Stimulated activated CD4-positive, alpha-beta T cell treated with anti-CD3 and anti-CD28 coated beads, Interleukin-1b, Interleukin-23, amount 100 ng/mL, for 48 hours (primary cell): ENCODE results near the gene CDK7.
"Not testable (repeated sequence)": the region's sequence is repeated elsewhere in the genome, so short reads cannot be mapped to it uniquely, and the experiment has no call there.

Experiments used
- DNase-seq: peaks from one replicate; pipeline ENCODE4 v3.0.0-alpha.2; 2020

CDK7 gene

GRCh38 chr5:69237877-69238276 is 3.2 kb downstream of the CDK7 start:
- no peak for DNase-seq

GRCh38 chr5:69238760-69239251 is 4.1 kb downstream of the CDK7 start:
- DNase-seq = no peak

- DNase-seq = no peak
Observed at GRCh38 chr5:69242215-69242927, 7.7 kb downstream of the CDK7 start.

- DNase-seq = no peak
Observed at GRCh38 chr5:69245031-69245430, 10.3 kb downstream of the CDK7 start.

- DNase-seq = no peak
Observed at GRCh38 chr5:69248019-69248418, 13.3 kb downstream of the CDK7 start.

GRCh38 chr5:69250593-69250992 is 15.9 kb downstream of the CDK7 start:
- no peak for DNase-seq

- no peak for DNase-seq
Observed at GRCh38 chr5:69252437-69252836, 17.8 kb downstream of the CDK7 start.

GRCh38 chr5:69255940-69256339 is 21.3 kb downstream of the CDK7 start:
- DNase-seq = not testable (repeated sequence)

- DNase-seq = no peak
Observed at GRCh38 chr5:69257577-69257976, 22.9 kb downstream of the CDK7 start.

GRCh38 chr5:69261034-69261433 is 26.3 kb downstream of the CDK7 start:
- DNase-seq = no peak

- no peak for DNase-seq
Observed at GRCh38 chr5:69265931-69266330, 31.2 kb downstream of the CDK7 start.

GRCh38 chr5:69268899-69269298 is 34.2 kb downstream of the CDK7 start:
- no peak for DNase-seq

- no peak for DNase-seq
Observed at GRCh38 chr5:69270840-69271239, 36.2 kb downstream of the CDK7 start.

GRCh38 chr5:69271376-69271775 is 36.7 kb downstream of the CDK7 start:
- DNase-seq = no peak

GRCh38 chr5:69275563-69275962 is 40.9 kb downstream of the CDK7 start:
- DNase-seq = no peak

GRCh38 chr5:69276422-69277174 is 41.9 kb downstream of the CDK7 start:
- no peak for DNase-seq

GRCh38 chr5:69279517-69279916 is 44.8 kb downstream of the CDK7 start:
- DNase-seq = no peak

- DNase-seq = no peak
Observed at GRCh38 chr5:69281114-69281513, 46.4 kb downstream of the CDK7 start.

GRCh38 chr5:69284203-69284602 is 49.5 kb downstream of the CDK7 start:
- no peak for DNase-seq

- no peak for DNase-seq
Observed at GRCh38 chr5:69285448-69286116, 50.9 kb downstream of the CDK7 start.

GRCh38 chr5:69288069-69288468 is 53.4 kb downstream of the CDK7 start:
- DNase-seq = no peak

- DNase-seq = no peak
Observed at GRCh38 chr5:69288688-69289087, 54.0 kb downstream of the CDK7 start.

GRCh38 chr5:69292306-69292705 is 57.6 kb downstream of the CDK7 start:
- no peak for DNase-seq

- no peak for DNase-seq
Observed at GRCh38 chr5:69293882-69294281, 59.2 kb downstream of the CDK7 start.
